GM20431 (cell line): ENCODE data around the gene ACOT13.
"Not testable (repeated sequence)": the region's sequence is repeated elsewhere in the genome, so short reads cannot be mapped to it uniquely, and the experiment has no call there.

Source experiments
- in situ Hi-C: fragments of 300-500 bp; cut with MseI, MboI; formaldehyde crosslinking; loops from one replicate; pipeline ENCODE4 v1.15.0; 2020; ENCODE audit warnings: low sequenced_read_pairs; ENCODE audit not compliant: unreplicated experiment

Gene ACOT13

DNA sequence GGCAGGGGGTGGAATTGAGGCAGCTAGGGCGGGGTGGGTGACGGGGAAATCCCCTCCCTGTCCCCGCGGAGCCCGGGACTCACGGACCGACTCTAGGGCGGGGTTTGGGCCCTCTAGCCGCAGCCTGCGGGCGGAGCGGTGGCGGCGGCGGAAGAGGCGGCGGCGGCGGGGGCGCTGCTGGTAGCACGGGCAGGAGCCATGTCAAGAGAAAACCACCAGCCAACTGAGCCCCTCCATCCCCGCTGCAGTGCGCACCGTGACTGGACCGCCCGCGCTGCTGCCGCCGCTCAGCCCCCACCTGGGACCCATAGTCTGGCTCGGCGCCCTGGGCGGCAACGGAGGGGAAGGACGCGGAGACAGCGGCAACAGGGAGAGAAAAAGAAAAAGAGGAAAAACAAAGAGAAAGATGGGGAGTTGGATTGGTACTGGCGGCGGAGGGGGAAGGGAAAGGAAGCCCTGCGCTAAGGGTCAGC, 53.3 kb downstream of the ACOT13 start:
- in situ Hi-C loops, result no loop called here

- in situ Hi-C loops, result no loop called here
These were observed 54.0 kb downstream of the ACOT13 start for GRCh38 chr6:24720604-24721460.

- in situ Hi-C loops, result no loop called here
These were observed 54.8 kb downstream of the ACOT13 start for GRCh38 chr6:24721461-24722215.

- in situ Hi-C loops, result no loop called here
These were observed 56.4 kb downstream of the ACOT13 start for GRCh38 chr6:24723270-24723669.

GRCh38 chr6:24730653-24731052, 63.8 kb downstream of the ACOT13 start:
- in situ Hi-C loops, result not testable (repeated sequence)

DNA sequence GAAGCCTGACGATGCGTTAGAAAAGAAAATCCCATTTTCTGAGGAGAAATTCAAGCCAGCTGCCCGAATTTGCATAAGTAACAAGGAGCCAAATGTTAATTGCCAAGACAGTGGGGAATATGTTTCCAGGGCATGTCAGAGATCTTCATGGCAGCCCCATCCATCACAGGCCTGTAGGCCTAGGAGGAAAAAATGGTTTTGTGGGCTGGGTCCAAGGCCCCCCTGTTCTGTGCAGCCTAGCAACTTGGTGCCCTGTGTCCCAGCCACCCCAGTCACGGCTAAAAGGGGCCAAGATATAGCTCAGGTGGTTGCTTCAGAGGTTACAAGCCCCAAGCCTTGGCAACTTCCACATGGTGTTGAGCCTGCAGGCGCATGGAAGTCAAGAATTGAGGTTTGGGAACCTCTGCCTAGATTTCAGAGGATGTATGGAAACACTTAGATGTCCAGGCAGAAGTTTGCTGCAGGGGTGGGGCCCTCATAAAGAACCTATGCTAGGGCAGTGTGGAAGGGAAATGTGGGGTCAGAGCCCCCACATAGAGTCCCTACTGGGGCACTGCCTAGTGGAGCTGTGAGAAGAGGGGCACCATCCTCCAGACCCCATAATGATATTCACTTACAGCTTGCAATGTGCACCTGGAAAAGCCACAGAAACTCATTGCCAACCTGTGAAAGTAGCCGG, 64.7 kb downstream of the ACOT13 start:
- in situ Hi-C loops, result not testable (repeated sequence)

GRCh38 chr6:24734166-24734565, 67.3 kb downstream of the ACOT13 start:
- in situ Hi-C loops, result no loop called here

GRCh38 chr6:24734710-24735109, 67.8 kb downstream of the ACOT13 start:
- in situ Hi-C loops, result not testable (repeated sequence)

DNA sequence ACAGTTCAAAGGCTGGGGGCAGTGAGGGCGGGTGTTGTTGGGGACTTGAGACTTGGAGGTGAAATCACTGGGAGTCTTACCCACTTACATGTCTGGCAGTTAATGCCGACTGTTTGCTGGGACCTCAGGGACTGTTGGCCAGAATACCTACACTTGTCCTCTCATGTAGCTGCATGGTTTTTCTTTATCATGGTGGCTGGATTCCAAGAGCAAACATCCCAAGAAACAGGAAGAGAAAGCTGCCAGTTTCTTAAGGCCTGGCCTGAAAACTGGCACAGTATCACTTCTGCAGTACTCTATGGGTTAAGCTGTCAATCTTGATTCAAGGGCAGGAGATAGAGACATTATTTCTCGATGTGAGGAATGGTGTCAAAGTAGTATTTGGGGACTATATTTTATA, 71.9 kb downstream of the ACOT13 start:
- in situ Hi-C loops, result no loop called here

DNA sequence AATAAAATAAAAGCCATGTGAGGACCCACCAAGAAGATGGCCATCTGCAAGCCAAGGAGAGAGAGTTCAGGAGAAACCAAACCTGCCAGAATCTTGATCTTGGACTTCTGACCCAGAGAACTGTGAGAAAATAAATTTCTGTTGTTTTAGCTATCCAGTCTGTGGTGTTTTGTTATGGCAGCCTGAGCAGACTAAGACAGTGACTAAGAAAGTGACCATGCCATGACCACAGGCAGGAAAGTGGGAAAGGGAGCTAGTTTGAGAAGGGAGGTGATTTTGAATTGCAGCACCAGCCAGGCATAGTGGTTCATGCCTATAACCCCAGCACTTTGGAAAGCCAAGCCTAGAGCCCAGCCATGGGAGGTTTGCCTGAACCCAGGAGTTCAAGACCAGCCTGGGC, 74.0 kb downstream of the ACOT13 start:
- in situ Hi-C loops, result no loop called here

DNA sequence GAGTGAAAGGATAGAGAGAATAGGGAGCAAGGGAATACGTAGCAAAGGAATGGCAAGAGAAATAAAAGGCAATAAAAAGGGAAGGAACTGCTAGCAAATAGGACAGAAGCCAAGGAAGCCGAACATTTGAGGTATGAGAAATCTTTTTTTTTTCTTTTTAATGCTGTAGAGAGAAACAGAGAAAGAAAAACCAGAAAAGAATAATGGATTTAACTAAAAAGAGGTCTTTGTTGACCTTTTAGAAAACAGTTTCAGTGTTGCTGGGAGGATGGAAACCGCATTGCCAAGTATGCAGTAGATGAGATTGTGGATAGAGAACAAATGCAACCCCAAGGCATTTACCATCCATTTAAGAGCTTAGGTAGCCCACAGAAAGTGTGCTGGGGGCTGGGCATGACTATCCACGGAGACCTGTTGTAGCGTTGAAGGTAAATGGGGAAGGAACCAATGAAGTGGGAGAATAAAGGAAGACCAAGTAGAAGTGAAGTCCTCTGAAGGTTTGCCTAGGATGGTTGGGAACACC, 75.4 kb downstream of the ACOT13 start:
- in situ Hi-C loops, result no loop called here

GRCh38 chr6:24743265-24743943, 76.5 kb downstream of the ACOT13 start:
- in situ Hi-C loops, result no loop called here

DNA sequence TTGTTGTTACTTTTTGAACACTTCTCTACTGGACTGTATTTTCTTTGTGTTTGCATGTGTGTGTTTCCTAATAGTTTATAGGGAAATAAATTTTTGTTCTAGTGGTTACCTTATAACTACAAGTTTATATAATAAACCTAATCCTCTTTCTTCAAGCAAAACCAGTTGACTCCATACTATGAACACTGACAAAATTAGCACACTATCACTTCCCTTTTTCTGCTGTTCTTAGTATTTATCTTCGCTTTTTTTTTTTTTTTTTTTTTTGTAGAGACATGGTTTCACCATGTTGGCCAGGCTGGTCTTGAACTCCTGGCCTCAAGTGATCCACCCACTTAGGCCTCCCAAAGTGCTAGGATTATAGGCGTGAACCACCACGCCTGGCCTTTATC, 77.1 kb downstream of the ACOT13 start:
- in situ Hi-C loops, result no loop called here

- in situ Hi-C loops, result no loop called here
These were observed 78.0 kb downstream of the ACOT13 start for GRCh38 chr6:24744911-24745310.

DNA sequence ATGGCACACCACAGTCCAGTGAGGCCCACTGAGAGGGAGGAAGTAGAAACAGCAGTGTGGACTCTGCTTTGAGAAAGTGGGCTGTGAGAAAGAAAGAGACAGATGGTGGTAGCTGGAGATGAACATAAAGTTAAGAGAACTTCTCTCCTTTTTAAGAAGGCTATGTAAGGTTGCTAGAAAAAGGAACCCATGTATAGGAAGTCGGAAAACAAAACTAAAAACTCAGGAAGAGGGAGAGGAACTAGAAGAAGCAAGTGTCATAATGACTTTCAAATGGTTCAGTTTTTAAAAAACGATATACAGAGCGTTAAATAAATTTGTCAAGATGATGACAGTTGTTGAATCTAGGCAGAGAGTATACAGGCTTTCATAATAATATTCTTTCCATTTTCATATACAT, 82.4 kb downstream of the ACOT13 start:
- in situ Hi-C loops, result no loop called here

- in situ Hi-C loops, result loop anchor here (25.0 kb wide), 1 partner anchor 164 kb away; no protein-coding TSS in a partner anchor
These were observed 84.0 kb downstream of the ACOT13 start for GRCh38 chr6:24750878-24751277.

DNA sequence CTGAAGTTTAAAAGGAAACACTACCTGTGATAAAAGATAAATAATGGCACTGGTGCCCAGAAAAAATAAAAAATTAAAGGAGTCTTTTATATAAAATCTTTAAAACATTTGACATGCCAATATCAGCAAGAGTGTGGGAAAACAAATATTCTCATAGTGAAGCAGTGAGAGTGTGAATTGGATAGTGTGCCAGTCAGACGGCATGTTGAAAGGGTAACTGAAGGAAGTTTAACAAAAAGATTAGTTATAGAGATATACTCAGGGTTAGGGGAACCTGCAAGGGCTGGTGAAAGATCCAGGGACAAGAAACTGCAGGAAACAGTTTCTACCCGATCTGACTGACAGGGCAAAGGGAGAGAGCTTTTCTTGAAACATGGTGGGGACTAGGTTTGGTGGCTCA, 85.6 kb downstream of the ACOT13 start:
- in situ Hi-C loops, result loop anchor here (25.0 kb wide), 1 partner anchor 165 kb away; no protein-coding TSS in a partner anchor

- in situ Hi-C loops, result loop anchor here (25.0 kb wide), 1 partner anchor 166 kb away; no protein-coding TSS in a partner anchor
These were observed 86.1 kb downstream of the ACOT13 start for GRCh38 chr6:24752917-24753492.

- in situ Hi-C loops, result loop anchor here (25.0 kb wide), 1 partner anchor 166 kb away; no protein-coding TSS in a partner anchor
These were observed 86.7 kb downstream of the ACOT13 start for GRCh38 chr6:24753545-24753944.
